HepG2 (cell line): ENCODE results near the gene FAM217B. TPM values are rescaled to one million over a fixed set of nuclear protein-coding genes. Genes with fewer than 3 reads are reported as not detected.

Experiments used
- ATAC-seq: fragments of 200-7000 bp; cut with Tn5 transposase; 3 replicates; pipeline ENCODE4 v1.9.1; 2020; ENCODE audit warnings: mild to moderate bottlenecking, moderate library complexity
- BruUV-seq: library from RNA; stranded (reverse); fragments of 400-500 nt; replicated peaks from 2 replicates; lab custom pipeline; 2021; lab: Mats Ljungman, UMichigan
- CTCF ChIA-PET: fragments of 300-600 bp; formaldehyde crosslinking; extraction: SDS; loops from one replicate; lab custom pipeline; 2021; ENCODE audit warnings: low total read pairs, inconsistent platforms, low intra/inter-chr PET ratio; lab: Yijun Ruan, JAX
- POLR2A ChIA-PET: fragments of 350-600 bp; sonication (Branson Sonifier 250); formaldehyde crosslinking; loops from one replicate; lab custom pipeline; 2020; ENCODE audit warnings: antibody characterized with exemption, inconsistent platforms; lab: Yijun Ruan, JAX
- DNase-seq: peaks from one replicate; pipeline ENCODE4 v3.0.0-alpha.2; 2015; ENCODE audit warnings: low spot score
- FAIRE-seq: peaks from 3 replicates; lab custom pipeline; 2011; peaks lifted over from hg19 to GRCh38; lab: Jason Lieb, UNC
- H2AFZ ChIP-seq: one replicate; pipeline ENCODE4 v1.6.1; 2011; ENCODE audit warnings: low read length, inconsistent platforms
- H3K27ac ChIP-seq: fragments of 300-600 bp; 3 replicates; pipeline ENCODE4 v1.8.0; 2011; ENCODE audit warnings: mixed run types, mild to moderate bottlenecking, mixed read lengths, low read length, inconsistent platforms; ENCODE audit not compliant: insufficient read depth; ENCODE audit errors: extremely low read length
- H3K27me3 ChIP-seq, 2 experiments: fragments of 200-600 bp in 1 of 2; 2 replicates in 1 of 2; 3 replicates in 1 of 2; pipeline versions ENCODE4 v1.6.0 to v1.8.0; 2011; ENCODE audit warnings: low read length in 2 of 2, mild to moderate bottlenecking in 2 of 2, moderate library complexity in 2 of 2, inconsistent platforms in 1 of 2; ENCODE audit not compliant: insufficient read depth in 2 of 2, control insufficient read depth in 1 of 2
- H3K36me3 ChIP-seq, 2 experiments: fragments of 200-600 bp in 1 of 2; replicated peaks in 1 of 2; 2 replicates in 1 of 2; 3 replicates in 1 of 2; pipeline versions ENCODE4 v1.5.1 to v1.8.0; 2011; ENCODE audit warnings: low read length in 2 of 2, inconsistent platforms in 1 of 2; ENCODE audit not compliant: insufficient read depth in 2 of 2, control insufficient read depth in 1 of 2
- H3K4me1 ChIP-seq: 2 replicates; pipeline ENCODE4 v1.5.1; 2012; ENCODE audit warnings: low read length, inconsistent platforms; ENCODE audit not compliant: insufficient read depth
- H3K4me2 ChIP-seq: 2 replicates; pipeline ENCODE4 v1.6.0; 2011; ENCODE audit warnings: low read depth, low read length, inconsistent platforms
- H3K4me3 ChIP-seq, 3 experiments: fragments of 200-600 bp in 1 of 3; sonication (generic), shearing (Covaris generic) in 1 of 3; replicated peaks in 1 of 3; 2 replicates each; pipeline ENCODE4 v1.5.1; 2011 to 2016; ENCODE audit warnings: low read length in 3 of 3, inconsistent platforms in 2 of 3, low read depth in 2 of 3, mild to moderate bottlenecking in 2 of 3, control low read depth in 1 of 3, mixed read lengths in 1 of 3; ENCODE audit not compliant: insufficient read depth in 1 of 3
- H3K79me2 ChIP-seq: one replicate; pipeline ENCODE4 v1.6.1; 2011; ENCODE audit warnings: low read length, inconsistent platforms; ENCODE audit not compliant: insufficient read depth
- H3K9ac ChIP-seq: 2 replicates; pipeline ENCODE4 v1.6.0; 2011; ENCODE audit warnings: mild to moderate bottlenecking, low read depth, low read length, inconsistent platforms; ENCODE audit not compliant: insufficient read depth
- H3K9me3 ChIP-seq: 2 replicates; pipeline ENCODE4 v1.5.1; 2012; ENCODE audit warnings: mild to moderate bottlenecking, low read length
- H4K20me1 ChIP-seq: 2 replicates; pipeline ENCODE4 v1.6.0; 2011; ENCODE audit warnings: inconsistent platforms, mild to moderate bottlenecking, low read length, moderate library complexity; ENCODE audit not compliant: insufficient read depth
- BHLHE40 ChIP-seq: IDR thresholded peaks from 2 replicates; pipeline ENCODE4 v1.6.1; 2011; ENCODE audit warnings: low read length, improper control_type of control experiment
- CEBPB ChIP-seq: IDR thresholded peaks from 2 replicates; pipeline ENCODE4 v1.6.1; 2011; ENCODE audit warnings: low read depth, low read length, improper control_type of control experiment, borderline replicate concordance
- HNF4A ChIP-seq: sonication (generic); formaldehyde crosslinking; IDR thresholded peaks from 2 replicates; pipeline ENCODE4 v1.4.0; 2020; ENCODE audit warnings: missing genetic modification reagents
- KAT2B ChIP-seq: fragments of 150-350 bp; IDR thresholded peaks from 2 replicates; pipeline ENCODE4 v1.6.1; 2014; ENCODE audit warnings: low read depth, low read length, borderline replicate concordance
- MYC ChIP-seq: sonication (generic); formaldehyde crosslinking; IDR thresholded peaks from 2 replicates; pipeline ENCODE4 v1.9.0; 2021; ENCODE audit warnings: missing genetic modification reagents, borderline replicate concordance
- PHB2 ChIP-seq: fragments of 450-650 bp; IDR thresholded peaks from 2 replicates; pipeline ENCODE4 v1.6.1; 2018; ENCODE audit not compliant: partially characterized antibody
- PLRG1 ChIP-seq: fragments of 450-650 bp; conservative IDR thresholded peaks from 2 replicates; pipeline ENCODE4 v1.6.1; 2016
- TEAD2 ChIP-seq: sonication (generic); formaldehyde crosslinking; IDR thresholded peaks from 2 replicates; pipeline ENCODE4 v1.9.0; 2021; ENCODE audit warnings: missing genetic modification reagents
- ZKSCAN1 ChIP-seq: fragments of 150-350 bp; IDR thresholded peaks from 2 replicates; pipeline ENCODE4 v1.6.1; 2014; ENCODE audit warnings: low read length
- ZNF30 ChIP-seq: sonication (generic); formaldehyde crosslinking; IDR thresholded peaks from 2 replicates; pipeline ENCODE4 v1.5.0; 2020; ENCODE audit warnings: mild to moderate bottlenecking, missing genetic modification reagents
- ZNF337 ChIP-seq: sonication (generic); formaldehyde crosslinking; IDR thresholded peaks from 2 replicates; pipeline ENCODE4 v1.5.1; 2020; ENCODE audit warnings: missing genetic modification reagents, low read depth, mild to moderate bottlenecking, borderline replicate concordance
- ZNF563 ChIP-seq: sonication (generic); formaldehyde crosslinking; IDR thresholded peaks from 2 replicates; pipeline ENCODE4 v1.8.0; 2022; ENCODE audit warnings: mild to moderate bottlenecking, moderate library complexity, missing genetic modification reagents
- ZNF792 ChIP-seq: IDR thresholded peaks from 2 replicates; pipeline ENCODE4 v1.6.1; 2016
- WGBS: methylation state at CpG from one replicate; pipeline ENCODE4 v1.1.6; 2017; ENCODE audit warnings: low lambda C conversion rate; 5-methylcytosine and 5-hydroxymethylcytosine counted together
- in situ Hi-C: cut with HindIII; loops from 2 replicates; pipeline ENCODE4 v1.10.0; 2017; ENCODE audit warnings: low pct_unique_long_range_greater_than_20kb; ENCODE audit not compliant: extremely low pct_ligation_motif_present
- intact Hi-C: fragments of 100-400 bp; cut with micrococcal nuclease; formaldehyde crosslinking; loops from one replicate; pipeline ENCODE4 v1.10.0; 2022; ENCODE audit not compliant: unreplicated experiment
- polyA plus RNA-seq, 8 experiments: library from polyadenylated mRNA; depleted of rRNA in 3 of 8; stranded (reverse) in 7 of 8; unstranded in 1 of 8; fragments of >200 nt; fragmentation: Illumina TruSeq in 4 of 8; extraction: Trizol in 4 of 8; gene quantifications; 2 replicates each; pipeline versions ENCODE4 v1.2.1 to v1.2.3, GENCODE V29; 2011 to 2016; ENCODE audit warnings: low read depth in 4 of 8, missing spikeins in 1 of 8, mixed read lengths in 1 of 8; ENCODE audit not compliant: insufficient read depth in 1 of 8
- total RNA-seq, 5 experiments: library from RNA; depleted of rRNA; stranded (reverse); fragments of >200 nt; fragmentation: Illumina TruSeq; extraction: Trizol; gene quantifications; 2 replicates each; pipeline ENCODE4 v1.2.3, GENCODE V29; 2016; ENCODE audit warnings: low read depth in 1 of 5
- TF ChIP-seq, protein P1 (sequence below): sonication (generic); formaldehyde crosslinking; IDR thresholded peaks from 2 replicates; pipeline ENCODE4 v1.5.0; 2020; ENCODE audit warnings: mild to moderate bottlenecking, low read depth, missing genetic modification reagents, borderline replicate concordance
- TF ChIP-seq, protein P2 (sequence below): sonication (generic); formaldehyde crosslinking; IDR thresholded peaks from 2 replicates; pipeline ENCODE4 v1.4.0; 2020; ENCODE audit warnings: missing genetic modification reagents
- TF ChIP-seq, protein P3 (sequence below): sonication (generic); formaldehyde crosslinking; IDR thresholded peaks from 2 replicates; pipeline ENCODE4 v1.8.1; 2023; ENCODE audit warnings: mild to moderate bottlenecking, missing genetic modification reagents, borderline replicate concordance

Gene FAM217B
- total and polyA plus RNA-seq, 2 of the 13 experiments (the other 11 are each of a cell fraction or from before 2014, with no cell fraction given), result 11.1 to 14.3 TPM

DNA sequence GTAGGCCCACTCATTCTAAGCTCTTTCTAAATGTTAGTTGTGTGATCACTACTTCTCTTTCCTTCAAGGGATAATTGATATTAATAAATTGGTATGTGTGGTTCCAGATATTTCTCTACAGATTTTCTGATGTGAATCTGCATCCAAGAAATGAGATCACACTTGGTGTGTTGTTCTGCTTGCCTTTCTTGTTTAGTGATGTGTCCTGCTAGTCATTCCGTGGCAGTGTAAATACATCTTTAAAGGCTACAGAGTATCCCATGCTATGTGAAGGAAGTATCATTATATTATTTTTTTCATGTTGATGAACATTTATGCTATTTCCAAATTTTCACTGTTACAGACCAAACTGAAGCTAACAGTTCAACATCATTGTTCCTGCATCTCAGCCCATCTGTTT is 31.2 kb downstream of the FAM217B start (continued):
- TF ChIP-seq, protein P1, sequence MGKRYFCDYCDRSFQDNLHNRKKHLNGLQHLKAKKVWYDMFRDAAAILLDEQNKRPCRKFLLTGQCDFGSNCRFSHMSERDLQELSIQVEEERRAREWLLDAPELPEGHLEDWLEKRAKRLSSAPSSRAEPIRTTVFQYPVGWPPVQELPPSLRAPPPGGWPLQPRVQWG (CRISPR knock-in tag), result no peak
- TF ChIP-seq ZNF563 (CRISPR knock-in tag) (no peak), ZNF30 (no peak), ZNF792 (CRISPR knock-in tag) (no peak), BHLHE40 (no peak), TEAD2 (CRISPR knock-in tag) (no peak), PLRG1 (no peak), ZNF337 (CRISPR knock-in tag) (no peak)
- TF ChIP-seq, protein P2, sequence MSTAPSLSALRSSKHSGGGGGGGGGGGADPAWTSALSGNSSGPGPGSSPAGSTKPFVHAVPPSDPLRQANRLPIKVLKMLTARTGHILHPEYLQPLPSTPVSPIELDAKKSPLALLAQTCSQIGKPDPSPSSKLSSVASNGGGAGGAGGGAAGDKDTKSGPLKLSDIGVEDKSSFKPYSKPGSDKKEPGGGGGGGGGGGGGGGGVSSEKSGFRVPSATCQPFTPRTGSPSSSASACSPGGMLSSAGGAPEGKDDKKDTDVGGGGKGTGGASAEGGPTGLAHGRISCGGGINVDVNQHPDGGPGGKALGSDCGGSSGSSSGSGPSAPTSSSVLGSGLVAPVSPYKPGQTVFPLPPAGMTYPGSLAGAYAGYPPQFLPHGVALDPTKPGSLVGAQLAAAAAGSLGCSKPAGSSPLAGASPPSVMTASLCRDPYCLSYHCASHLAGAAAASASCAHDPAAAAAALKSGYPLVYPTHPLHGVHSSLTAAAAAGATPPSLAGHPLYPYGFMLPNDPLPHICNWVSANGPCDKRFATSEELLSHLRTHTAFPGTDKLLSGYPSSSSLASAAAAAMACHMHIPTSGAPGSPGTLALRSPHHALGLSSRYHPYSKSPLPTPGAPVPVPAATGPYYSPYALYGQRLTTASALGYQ (CRISPR knock-in tag), result no peak

DNA sequence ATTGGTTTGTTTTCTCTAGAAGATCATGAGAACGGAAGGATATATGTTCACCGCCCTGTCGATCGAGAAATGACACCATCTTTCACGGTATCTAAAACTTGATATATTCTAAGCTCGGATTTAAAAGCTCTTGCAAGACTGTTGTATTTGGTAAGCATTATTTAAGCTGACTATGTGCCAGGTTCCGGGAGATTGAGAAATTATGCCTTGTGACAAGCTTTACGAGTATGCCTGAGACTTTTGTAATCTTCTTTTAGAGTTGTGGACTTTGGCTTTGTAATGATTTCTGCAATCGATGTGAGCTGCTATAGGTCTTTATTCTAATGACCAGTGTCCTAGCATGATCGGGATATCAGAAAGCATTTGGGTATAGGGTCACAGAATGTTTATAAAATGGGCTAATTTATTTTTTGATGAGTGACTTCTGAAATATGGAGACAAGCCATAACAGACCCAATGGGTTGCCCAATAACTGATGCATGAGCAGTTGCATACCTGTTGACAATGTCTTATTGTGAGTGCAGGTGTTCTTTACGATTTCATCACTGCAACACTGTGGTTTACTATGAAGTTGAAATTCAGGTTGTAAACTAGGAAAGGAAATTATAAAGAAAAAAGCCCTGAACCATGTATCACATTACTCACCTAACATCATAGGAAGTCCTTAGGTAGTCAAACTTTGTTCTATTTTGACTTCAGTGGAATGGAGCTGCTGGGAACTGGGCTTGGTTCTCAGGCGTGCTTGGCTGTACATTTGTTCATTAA is 32.0 kb downstream of the FAM217B start:
- H3K27me3 ChIP-seq, result no peaks in the 10 kb centered on the region; a peak in 1 of 5 replicates
- H3K9ac ChIP-seq, result no peak overlapping the region
- no peak overlapping the region for H3K4me3 ChIP-seq
- ATAC-seq (no peak; the same call in 2 of the 3 replicates), DNase-seq (no peak), FAIRE-seq (no peak)
- no peaks in the 10 kb centered on the region for H3K36me3 ChIP-seq
- H4K20me1 ChIP-seq, result no peaks in the 10 kb centered on the region
- no peak for TF ChIP-seq MYC (CRISPR knock-in tag)
- peak; percentile 65; the same call in 1 of the 2 replicates for TF ChIP-seq ZKSCAN1
- no peak for TF ChIP-seq PHB2
- TF ChIP-seq CEBPB, result peak; percentile 37; the same call in 1 of the 2 replicates
- peak; percentile 75 for TF ChIP-seq KAT2B
- TF ChIP-seq, protein P3, sequence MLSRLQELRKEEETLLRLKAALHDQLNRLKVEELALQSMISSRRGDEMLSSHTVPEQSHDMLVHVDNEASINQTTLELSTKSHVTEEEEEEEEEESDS (CRISPR knock-in tag), result no peak
- TF ChIP-seq HNF4A, result 0 out of 2 replicates have a peak, but pooled peaks have one; percentile 5
- H3K4me1 ChIP-seq, result no peaks in the 10 kb centered on the region
- BruUV-seq, result no TSS peak
- ChIA-PET CTCF (no interaction called here), POLR2A (no interaction called here)
- intact Hi-C loops, result no loop called here
- H2AFZ ChIP-seq, result no peak overlapping the region
- no peaks in the 10 kb centered on the region for H3K9me3 ChIP-seq
- H3K4me2 ChIP-seq, result no peak overlapping the region
- no peak overlapping the region for H3K27ac ChIP-seq
- 16% methylated on average over 12 of the region's 12 CpGs for WGBS
- in situ Hi-C loops, result no loop called here
- no peaks in the 10 kb centered on the region for H3K79me2 ChIP-seq
